ENCODE results near the gene SELPLG.

DNA sequence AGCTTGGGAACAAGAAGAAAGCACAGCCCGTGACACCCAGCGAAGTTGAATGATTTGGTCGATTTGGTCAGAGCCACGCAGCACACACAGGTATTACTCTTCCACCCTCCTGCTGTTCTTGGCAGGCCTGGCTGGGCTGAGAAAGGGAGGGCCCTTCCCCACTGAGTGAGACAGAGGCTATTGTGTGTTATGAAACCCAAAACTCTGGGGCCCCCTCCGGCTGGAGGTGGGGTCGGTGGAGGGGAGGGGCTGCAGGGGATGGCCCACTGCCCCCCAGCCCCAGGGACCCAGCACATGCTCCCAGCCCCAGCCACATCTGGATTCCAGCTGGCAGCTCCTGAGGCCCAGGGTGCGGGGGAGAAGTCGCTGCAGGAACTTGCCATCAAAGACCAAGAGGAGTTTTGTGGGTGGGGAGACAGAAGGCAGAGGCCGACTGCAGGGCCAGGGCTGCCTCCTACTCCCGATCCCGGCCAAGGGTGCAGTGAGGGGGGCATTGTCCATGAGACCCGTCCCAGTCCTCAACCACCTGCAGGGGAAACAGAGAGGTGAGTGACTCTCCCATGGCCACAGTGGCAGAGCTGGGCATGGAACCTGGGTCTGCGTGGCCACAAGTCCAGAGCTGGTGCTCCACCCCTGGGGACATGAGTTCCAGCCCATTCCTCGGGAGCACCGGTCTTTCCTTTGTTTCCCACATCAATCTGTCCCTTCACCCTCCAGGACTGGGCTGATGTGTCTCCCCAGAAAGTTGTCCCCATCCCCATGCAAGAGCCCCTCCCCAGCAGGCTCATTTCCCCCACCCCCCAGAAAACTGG is 44.5 kb downstream of the SELPLG start:
- no peak for TF ChIP-seq CHD1 (IDR thresholded peaks at IDR 0.05; ENCODE audit: low read depth, low read length)
- TF ChIP-seq, protein P1, sequence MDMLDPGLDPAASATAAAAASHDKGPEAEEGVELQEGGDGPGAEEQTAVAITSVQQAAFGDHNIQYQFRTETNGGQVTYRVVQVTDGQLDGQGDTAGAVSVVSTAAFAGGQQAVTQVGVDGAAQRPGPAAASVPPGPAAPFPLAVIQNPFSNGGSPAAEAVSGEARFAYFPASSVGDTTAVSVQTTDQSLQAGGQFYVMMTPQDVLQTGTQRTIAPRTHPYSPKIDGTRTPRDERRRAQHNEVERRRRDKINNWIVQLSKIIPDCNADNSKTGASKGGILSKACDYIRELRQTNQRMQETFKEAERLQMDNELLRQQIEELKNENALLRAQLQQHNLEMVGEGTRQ (IDR thresholded peaks at IDR 0.05; ENCODE audit: low read depth, low read length): no peak
- TF ChIP-seq, protein P2, sequence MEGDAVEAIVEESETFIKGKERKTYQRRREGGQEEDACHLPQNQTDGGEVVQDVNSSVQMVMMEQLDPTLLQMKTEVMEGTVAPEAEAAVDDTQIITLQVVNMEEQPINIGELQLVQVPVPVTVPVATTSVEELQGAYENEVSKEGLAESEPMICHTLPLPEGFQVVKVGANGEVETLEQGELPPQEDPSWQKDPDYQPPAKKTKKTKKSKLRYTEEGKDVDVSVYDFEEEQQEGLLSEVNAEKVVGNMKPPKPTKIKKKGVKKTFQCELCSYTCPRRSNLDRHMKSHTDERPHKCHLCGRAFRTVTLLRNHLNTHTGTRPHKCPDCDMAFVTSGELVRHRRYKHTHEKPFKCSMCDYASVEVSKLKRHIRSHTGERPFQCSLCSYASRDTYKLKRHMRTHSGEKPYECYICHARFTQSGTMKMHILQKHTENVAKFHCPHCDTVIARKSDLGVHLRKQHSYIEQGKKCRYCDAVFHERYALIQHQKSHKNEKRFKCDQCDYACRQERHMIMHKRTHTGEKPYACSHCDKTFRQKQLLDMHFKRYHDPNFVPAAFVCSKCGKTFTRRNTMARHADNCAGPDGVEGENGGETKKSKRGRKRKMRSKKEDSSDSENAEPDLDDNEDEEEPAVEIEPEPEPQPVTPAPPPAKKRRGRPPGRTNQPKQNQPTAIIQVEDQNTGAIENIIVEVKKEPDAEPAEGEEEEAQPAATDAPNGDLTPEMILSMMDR (conservative IDR thresholded peaks at IDR 0.05; ENCODE audit: low read depth, low read length): no peak
- TF ChIP-seq POLR2A (IDR thresholded peaks at IDR 0.05; ENCODE audit: low read depth, low read length): no peak
- no peak for TF ChIP-seq BHLHE40 (IDR thresholded peaks at IDR 0.05; ENCODE audit: low read depth, low read length)
- TF ChIP-seq SMC3 (IDR thresholded peaks at IDR 0.05; ENCODE audit: low read depth, low read length): no peak
- no peak for TF ChIP-seq CEBPB (IDR thresholded peaks at IDR 0.05; ENCODE audit: low read depth, low read length)

All from IMR-90 (cell line).